ENCODE measurements around the gene ALG2. TPM values are rescaled to one million over a fixed set of nuclear protein-coding genes. Genes with fewer than 3 reads are reported as not detected.

Gene ALG2
- total RNA-seq, 1 donor from 2014 or later, result 39.0 TPM

DNA sequence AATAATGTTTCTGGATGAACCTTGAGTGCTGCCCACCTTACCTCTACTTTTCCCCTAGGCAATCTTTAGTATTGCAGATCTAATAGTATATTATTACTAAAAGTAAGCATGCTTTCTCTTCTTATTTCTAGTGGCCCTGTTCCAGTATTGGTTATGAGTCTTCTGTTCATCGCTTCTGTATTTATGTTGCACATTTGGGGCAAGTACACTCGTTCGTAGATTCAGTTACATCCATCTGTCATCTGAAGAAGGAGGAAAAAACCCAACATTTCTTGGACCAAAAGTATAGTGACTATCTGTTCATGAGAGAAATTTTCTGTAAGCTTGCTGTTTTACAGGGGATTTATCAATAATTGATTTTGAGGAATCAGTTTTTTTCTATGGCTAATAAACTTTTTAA is 8.5 kb upstream of the ALG2 start:
- Mint-ChIP-seq H3K4me3 (ENCODE audit: low read depth) (no peak overlapping the region), H3K27ac (no peak overlapping the region), H3K9me3 (ENCODE audit: low read depth) (no peaks in the 10 kb centered on the region), H3K4me1 (ENCODE audit: low read depth) (peaks cover 3% of the 10 kb centered on the region), H3K36me3 (ENCODE audit: insufficient read depth) (peaks cover 20% of the 10 kb centered on the region), H3K27me3 (no peaks in the 10 kb centered on the region)
- DNase-seq (ENCODE audit: low spot score, unreplicated experiment), result no peak
- TF ChIP-seq, protein P1, sequence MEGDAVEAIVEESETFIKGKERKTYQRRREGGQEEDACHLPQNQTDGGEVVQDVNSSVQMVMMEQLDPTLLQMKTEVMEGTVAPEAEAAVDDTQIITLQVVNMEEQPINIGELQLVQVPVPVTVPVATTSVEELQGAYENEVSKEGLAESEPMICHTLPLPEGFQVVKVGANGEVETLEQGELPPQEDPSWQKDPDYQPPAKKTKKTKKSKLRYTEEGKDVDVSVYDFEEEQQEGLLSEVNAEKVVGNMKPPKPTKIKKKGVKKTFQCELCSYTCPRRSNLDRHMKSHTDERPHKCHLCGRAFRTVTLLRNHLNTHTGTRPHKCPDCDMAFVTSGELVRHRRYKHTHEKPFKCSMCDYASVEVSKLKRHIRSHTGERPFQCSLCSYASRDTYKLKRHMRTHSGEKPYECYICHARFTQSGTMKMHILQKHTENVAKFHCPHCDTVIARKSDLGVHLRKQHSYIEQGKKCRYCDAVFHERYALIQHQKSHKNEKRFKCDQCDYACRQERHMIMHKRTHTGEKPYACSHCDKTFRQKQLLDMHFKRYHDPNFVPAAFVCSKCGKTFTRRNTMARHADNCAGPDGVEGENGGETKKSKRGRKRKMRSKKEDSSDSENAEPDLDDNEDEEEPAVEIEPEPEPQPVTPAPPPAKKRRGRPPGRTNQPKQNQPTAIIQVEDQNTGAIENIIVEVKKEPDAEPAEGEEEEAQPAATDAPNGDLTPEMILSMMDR (IDR thresholded peaks at IDR 0.05; ENCODE audit: unreplicated experiment), result no peak

DNA sequence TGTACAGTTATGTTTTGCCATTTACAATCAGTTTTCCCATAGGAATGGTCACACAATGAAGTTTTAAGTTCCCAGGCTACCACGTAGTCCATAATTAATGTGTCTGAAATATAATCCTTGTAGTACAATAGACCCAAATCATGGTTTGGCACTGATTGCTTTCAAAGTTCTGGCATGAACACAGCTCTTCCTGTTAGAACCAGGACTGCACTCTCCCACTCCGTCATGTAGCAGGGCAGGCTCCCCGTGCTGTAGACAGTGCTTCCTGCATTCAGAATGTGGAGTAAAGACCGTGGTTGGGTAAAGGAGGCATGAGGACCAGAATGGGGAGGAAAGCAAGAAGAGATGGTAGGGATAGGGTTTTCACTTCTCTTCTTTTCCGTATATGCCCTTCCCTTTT is 4.3 kb upstream of the ALG2 start:
- Mint-ChIP-seq H3K27ac (peak overlapping the region; percentile 31), H3K27me3 (no peaks in the 10 kb centered on the region), H3K9me3 (ENCODE audit: low read depth) (no peaks in the 10 kb centered on the region), H3K4me1 (ENCODE audit: low read depth) (peaks cover 14% of the 10 kb centered on the region), H3K36me3 (ENCODE audit: insufficient read depth) (peaks cover 24% of the 10 kb centered on the region), H3K4me3 (ENCODE audit: low read depth) (no peak overlapping the region)
- TF ChIP-seq, protein P1 (IDR thresholded peaks at IDR 0.05; ENCODE audit: unreplicated experiment), result no peak
- DNase-seq (ENCODE audit: low spot score, unreplicated experiment), result no peak

DNA sequence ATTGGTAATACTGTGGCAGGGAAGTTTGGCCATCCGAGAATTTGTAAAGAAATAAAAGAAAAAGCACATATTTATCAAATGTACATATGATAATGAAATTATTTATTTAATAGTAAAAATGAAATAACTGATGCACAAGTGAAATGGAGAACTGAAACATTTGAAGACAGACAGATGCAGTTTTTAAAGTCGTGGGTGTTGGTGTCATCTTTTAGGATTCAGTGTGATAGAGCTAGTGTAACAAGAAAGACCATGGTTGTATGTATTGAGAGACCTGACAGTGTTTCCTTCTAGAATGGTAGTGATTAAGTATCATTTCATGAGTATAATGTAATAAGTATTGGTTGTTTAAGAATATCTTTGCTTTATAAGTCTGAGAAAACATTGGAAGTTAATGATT is 2.7 kb upstream of the ALG2 start:
- no peak for DNase-seq (ENCODE audit: low spot score, unreplicated experiment)
- peak overlapping the region; percentile 95 for H3K4me3 Mint-ChIP-seq (ENCODE audit: low read depth)
- H3K27ac Mint-ChIP-seq, result no peak overlapping the region
- no peaks in the 10 kb centered on the region for H3K9me3 Mint-ChIP-seq (ENCODE audit: low read depth)
- H3K27me3 Mint-ChIP-seq, result no peaks in the 10 kb centered on the region
- peaks cover 16% of the 10 kb centered on the region for H3K36me3 Mint-ChIP-seq (ENCODE audit: insufficient read depth)
- TF ChIP-seq, protein P1 (IDR thresholded peaks at IDR 0.05; ENCODE audit: unreplicated experiment), result no peak
- peaks cover 28% of the 10 kb centered on the region for H3K4me1 Mint-ChIP-seq (ENCODE audit: low read depth)

DNA sequence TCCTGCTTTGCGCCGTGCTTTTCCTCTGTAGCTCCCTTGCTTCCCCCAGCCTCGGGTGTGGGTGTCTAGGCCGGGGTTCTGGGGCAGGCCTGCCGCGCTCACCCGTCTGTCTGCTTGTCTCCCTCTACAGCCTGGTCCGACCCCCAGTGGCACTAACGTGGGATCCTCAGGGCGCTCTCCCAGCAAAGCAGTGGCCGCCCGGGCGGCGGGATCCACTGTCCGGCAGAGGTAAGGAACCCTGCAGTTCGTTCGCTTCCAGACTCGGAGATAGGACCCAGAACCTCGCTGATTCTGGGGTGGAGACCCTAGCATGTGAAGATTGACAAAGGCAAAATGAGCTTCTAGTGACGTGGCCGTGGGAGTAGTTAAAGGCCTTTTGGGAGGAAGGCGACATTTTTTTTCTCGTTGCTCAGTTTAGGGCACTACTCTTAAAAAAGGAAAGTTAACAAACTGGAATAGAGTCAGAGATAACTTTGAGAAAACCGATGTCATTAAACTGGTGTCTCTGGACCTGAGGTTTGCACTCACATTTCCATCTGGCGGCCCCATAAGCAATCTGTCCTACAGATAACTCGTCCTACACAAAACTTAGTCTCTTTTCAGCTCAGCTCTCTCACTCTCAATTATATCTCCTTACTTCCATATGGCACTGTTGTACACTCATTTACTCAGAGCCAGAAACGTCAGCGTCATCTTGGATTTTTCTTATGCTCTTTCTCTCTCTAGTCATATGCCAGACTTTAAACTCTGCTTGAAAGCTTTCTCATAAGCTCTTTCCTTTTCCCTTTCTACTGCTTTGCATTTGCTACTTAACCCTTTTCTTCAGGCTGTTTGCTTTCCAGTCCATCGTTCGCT is 901 bp upstream of the ALG2 start:
- Mint-ChIP-seq H3K27ac (peak overlapping the region; percentile 100), H3K4me1 (ENCODE audit: low read depth) (peaks cover 31% of the 10 kb centered on the region), H3K27me3 (no peaks in the 10 kb centered on the region), H3K36me3 (ENCODE audit: insufficient read depth) (peaks cover 15% of the 10 kb centered on the region), H3K4me3 (ENCODE audit: low read depth) (peak overlapping the region; percentile 95), H3K9me3 (ENCODE audit: low read depth) (no peaks in the 10 kb centered on the region)
- TF ChIP-seq, protein P1 (IDR thresholded peaks at IDR 0.05; ENCODE audit: unreplicated experiment), result no peak
- DNase-seq (ENCODE audit: low spot score, unreplicated experiment), result no peak

DNA sequence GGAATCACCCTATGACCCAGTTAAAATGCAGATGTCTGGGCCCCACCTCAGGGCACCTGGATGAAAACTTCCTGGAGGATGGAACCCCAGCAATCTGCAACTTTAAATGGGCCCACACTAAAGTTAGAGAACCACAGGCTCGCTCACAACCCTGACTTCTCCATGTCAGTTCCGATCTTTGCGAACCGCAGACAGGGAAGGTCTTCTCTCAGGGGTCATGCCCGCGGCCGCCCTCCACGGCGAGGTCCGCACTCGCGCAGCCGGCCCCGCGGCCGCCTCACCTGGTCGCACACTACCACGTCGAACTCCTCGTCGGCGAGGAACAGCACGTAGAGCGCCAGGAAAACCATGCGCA is 499 bp downstream of the ALG2 start:
- TF ChIP-seq, protein P1 (IDR thresholded peaks at IDR 0.05; ENCODE audit: unreplicated experiment), result no peak
- Mint-ChIP-seq H3K9me3 (ENCODE audit: low read depth) (no peaks in the 10 kb centered on the region), H3K27ac (peak overlapping the region; percentile 94)

More for the DNA sequence above, 499 bp downstream of the ALG2 start:
- DNase-seq (ENCODE audit: low spot score, unreplicated experiment), result no peak
- Mint-ChIP-seq H3K4me3 (ENCODE audit: low read depth) (peak overlapping the region; percentile 95), H3K27me3 (no peaks in the 10 kb centered on the region), H3K36me3 (ENCODE audit: insufficient read depth) (peaks cover 15% of the 10 kb centered on the region), H3K4me1 (ENCODE audit: low read depth) (peaks cover 31% of the 10 kb centered on the region)
